Liver (tissue), 9 donors: ENCODE measurements around the gene SYK. TPM values are rescaled to one million over a fixed set of nuclear protein-coding genes. Genes with fewer than 3 reads are reported as not detected.

Experiments used
- DNase-seq: peaks from one replicate; pipeline ENCODE4 v3.0.0-alpha.2; 2017; ENCODE audit warnings: low spot score
- H3K27ac ChIP-seq, 2 donors: one replicate each; pipeline ENCODE4 v1.7.0; 2013; ENCODE audit warnings: inconsistent platforms in 2 of 2, low read length in 2 of 2, control low read depth in 1 of 2, low read depth in 1 of 2, mild to moderate bottlenecking in 1 of 2
- H3K27me3 ChIP-seq, 4 donors: one replicate each; pipeline versions ENCODE4 v1.6.1 to v1.7.0; 2013; ENCODE audit warnings: low read length in 3 of 4, inconsistent platforms in 1 of 4, mild to moderate bottlenecking in 1 of 4, moderate library complexity in 1 of 4; ENCODE audit not compliant: control insufficient read depth in 4 of 4, insufficient read depth in 4 of 4
- H3K36me3 ChIP-seq, 4 donors: one replicate each; pipeline versions ENCODE4 v1.6.1 to v1.7.0; 2013; ENCODE audit warnings: low read length in 3 of 4, mild to moderate bottlenecking in 3 of 4, low read depth in 1 of 4, moderate library complexity in 1 of 4; ENCODE audit not compliant: control insufficient read depth in 4 of 4, insufficient read depth in 3 of 4
- H3K4me1 ChIP-seq, 4 donors: one replicate each; pipeline versions ENCODE4 v1.6.1 to v1.7.0; 2013; ENCODE audit warnings: low read length in 3 of 4, mild to moderate bottlenecking in 3 of 4, moderate library complexity in 1 of 4; ENCODE audit not compliant: control insufficient read depth in 4 of 4, insufficient read depth in 4 of 4
- H3K4me3 ChIP-seq, 3 donors: one replicate each; pipeline versions ENCODE4 v1.6.1 to v1.7.0; 2013; ENCODE audit warnings: low read length in 3 of 3, control low read depth in 1 of 3, low read depth in 1 of 3, mild to moderate bottlenecking in 1 of 3
- H3K9ac ChIP-seq, 2 donors: one replicate each; pipeline ENCODE4 v1.7.0; 2013; ENCODE audit warnings: low read length in 2 of 2, mild to moderate bottlenecking in 2 of 2, moderate library complexity in 2 of 2, control low read depth in 1 of 2, low read depth in 1 of 2
- H3K9me3 ChIP-seq, 4 donors: one replicate each; pipeline versions ENCODE4 v1.6.1 to v1.7.0; 2013; ENCODE audit warnings: low read length in 3 of 4; ENCODE audit not compliant: control insufficient read depth in 4 of 4
- EGR1 ChIP-seq, 2 donors: IDR thresholded peaks; 2 replicates each; pipeline ENCODE4 v1.6.1; 2016 to 2018; ENCODE audit warnings: antibody characterized with exemption in 2 of 2, low read depth in 2 of 2
- GABPA ChIP-seq, 2 donors: IDR thresholded peaks in 1 of 2; conservative IDR thresholded peaks in 1 of 2; 2 replicates each; pipeline ENCODE4 v1.6.1; 2016; ENCODE audit warnings: antibody characterized with exemption in 2 of 2, mild to moderate bottlenecking in 1 of 2, moderate library complexity in 1 of 2
- JUND ChIP-seq, 2 donors: IDR thresholded peaks; 2 replicates each; pipeline ENCODE4 v1.6.1; 2016; ENCODE audit warnings: antibody characterized with exemption in 2 of 2
- NR2F2 ChIP-seq: IDR thresholded peaks from 2 replicates; pipeline ENCODE4 v1.6.1; 2016; ENCODE audit warnings: antibody characterized with exemption
- RAD21 ChIP-seq, 2 donors: IDR thresholded peaks; 2 replicates each; pipeline ENCODE4 v1.6.1; 2016; ENCODE audit warnings: antibody characterized with exemption in 2 of 2, mild to moderate bottlenecking in 2 of 2
- TAF1 ChIP-seq: conservative IDR thresholded peaks from 2 replicates; pipeline ENCODE4 v1.6.1; 2016; ENCODE audit warnings: antibody characterized with exemption, mild to moderate bottlenecking
- YY1 ChIP-seq: IDR thresholded peaks from 2 replicates; pipeline ENCODE4 v1.6.1; 2016; ENCODE audit warnings: antibody characterized with exemption, mild to moderate bottlenecking
- WGBS: extraction: QIAGEN DNeasy Blood & Tissue Kit; methylation state at CpG from one replicate; pipeline ENCODE4 v1.1.7; 2013; 5-methylcytosine and 5-hydroxymethylcytosine counted together
- polyA plus RNA-seq, 2 donors: library from polyadenylated mRNA; stranded (reverse) in 1 of 2; unstranded in 1 of 2; fragments of 200-250 nt in 1 of 2; fragments of >200 nt in 1 of 2; fragmentation: Nextera tagmentation in 1 of 2; extraction: Ambion mirVana in 1 of 2; gene quantifications; one replicate each; pipeline versions ENCODE4 v1.2.1 to v1.2.3, GENCODE V29; 2013 to 2015
- total RNA-seq, 2 donors: library from RNA; depleted of rRNA; stranded (reverse); fragments of >200 nt; gene quantifications; one replicate each; pipeline ENCODE4 v1.2.3, GENCODE V29; 2014
- TF ChIP-seq, protein P1 (sequence below): fragments of 150-350 bp; IDR thresholded peaks from 2 replicates; pipeline ENCODE4 v1.5.1; 2017; ENCODE audit warnings: improper control_type of control experiment, low read depth, low read length; ENCODE audit not compliant: missing input control
- TF ChIP-seq, protein P2 (sequence below): IDR thresholded peaks from 2 replicates; pipeline ENCODE4 v1.6.1; 2016; ENCODE audit warnings: antibody characterized with exemption, mild to moderate bottlenecking
- TF ChIP-seq, protein P3 (sequence below): IDR thresholded peaks from 2 replicates; pipeline ENCODE4 v1.6.1; 2016; ENCODE audit warnings: antibody characterized with exemption
- donor health status: healthy.
- donor health status: healthy.
- donor health status: healthy.
- donor health status: healthy.
- donor health status: healthy.

The SYK gene
- total and polyA plus RNA-seq, 4 donors = 2.0 to 15.4 (median 4.1) TPM

DNA sequence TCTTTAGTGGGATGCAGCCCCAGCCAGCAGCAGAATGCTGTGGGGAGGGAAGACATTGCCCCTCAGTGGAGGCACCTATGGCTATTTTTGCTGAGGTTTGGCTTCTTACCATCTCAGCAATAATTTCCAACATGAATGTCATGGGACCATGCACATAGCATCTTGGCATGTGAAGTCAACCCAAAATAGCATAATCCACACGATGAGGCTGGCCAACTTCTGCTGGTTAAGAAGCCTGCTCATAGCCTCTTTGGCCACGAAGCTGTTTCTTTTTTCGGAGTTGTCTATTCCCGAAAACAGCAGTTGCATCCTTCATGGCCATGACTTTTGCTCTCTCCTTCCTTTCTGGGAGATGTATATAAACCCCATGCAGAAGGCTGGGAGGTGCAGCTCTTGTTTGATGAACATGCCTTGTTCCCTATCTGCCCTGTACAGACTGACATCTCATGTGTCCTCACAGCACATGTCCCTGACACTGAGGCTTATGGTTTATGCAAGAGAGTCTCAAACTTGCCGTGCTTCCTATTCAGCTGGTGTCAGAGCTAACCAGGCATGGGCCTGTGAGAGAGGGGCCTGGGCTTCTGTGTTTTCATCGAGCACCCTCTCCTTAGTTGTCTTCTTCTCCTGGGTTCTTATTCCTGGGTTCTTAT is 45.3 kb downstream of the SYK start:
- Histone ChIP-seq H3K4me1 (no peaks in the 10 kb centered on the region), H3K4me3 (no peak overlapping the region), H3K27me3 (no peaks in the 10 kb centered on the region), H3K9ac (no peak overlapping the region), H3K9me3 (no peaks in the 10 kb centered on the region), H3K27ac (no peak overlapping the region), H3K36me3 (peaks cover 0 to 2% (median under 1%) of the 10 kb centered on the region in 4 donors)
- TF ChIP-seq GABPA (IDR thresholded peaks at IDR 0.05 in 1 of 2, conservative IDR thresholded peaks at IDR 0.05 in 1 of 2) (no peak), YY1 (no peak), JUND (IDR thresholded peaks at IDR 0.05) (no peak)
- peak; percentile 2 for DNase-seq
- WGBS = 82% methylated on average over 6 of the region's 6 CpGs

DNA sequence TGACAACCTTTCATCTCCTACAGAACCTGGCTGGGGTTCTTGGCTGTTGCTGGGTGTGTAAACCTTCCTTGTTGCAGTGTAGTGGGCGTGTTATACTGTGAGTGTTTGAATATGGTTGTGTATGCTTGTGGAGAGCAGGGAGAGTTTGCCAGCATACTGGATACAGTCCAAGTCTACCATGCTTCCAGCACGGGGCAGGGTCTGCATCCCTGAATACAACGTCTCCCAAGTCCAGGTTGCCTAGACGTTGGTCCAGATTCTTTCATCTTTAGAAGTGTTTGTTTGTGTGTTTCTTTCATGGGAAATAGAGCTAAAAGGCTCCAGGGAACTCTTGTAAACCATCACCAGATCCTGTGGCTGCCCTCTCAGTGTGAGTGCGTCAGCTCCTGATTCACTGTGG is 46.4 kb downstream of the SYK start:
- 79% methylated on average over 5 of the region's 5 CpGs for WGBS
- H3K36me3 ChIP-seq = peaks cover 0 to 2% (median under 1%) of the 10 kb centered on the region in 4 donors
- H3K4me3 ChIP-seq = no peak overlapping the region
- H3K9me3 ChIP-seq = no peaks in the 10 kb centered on the region
- TF ChIP-seq RAD21 (IDR thresholded peaks at IDR 0.05) = no peak
- no peak for TF ChIP-seq TAF1
- TF ChIP-seq, protein P1, sequence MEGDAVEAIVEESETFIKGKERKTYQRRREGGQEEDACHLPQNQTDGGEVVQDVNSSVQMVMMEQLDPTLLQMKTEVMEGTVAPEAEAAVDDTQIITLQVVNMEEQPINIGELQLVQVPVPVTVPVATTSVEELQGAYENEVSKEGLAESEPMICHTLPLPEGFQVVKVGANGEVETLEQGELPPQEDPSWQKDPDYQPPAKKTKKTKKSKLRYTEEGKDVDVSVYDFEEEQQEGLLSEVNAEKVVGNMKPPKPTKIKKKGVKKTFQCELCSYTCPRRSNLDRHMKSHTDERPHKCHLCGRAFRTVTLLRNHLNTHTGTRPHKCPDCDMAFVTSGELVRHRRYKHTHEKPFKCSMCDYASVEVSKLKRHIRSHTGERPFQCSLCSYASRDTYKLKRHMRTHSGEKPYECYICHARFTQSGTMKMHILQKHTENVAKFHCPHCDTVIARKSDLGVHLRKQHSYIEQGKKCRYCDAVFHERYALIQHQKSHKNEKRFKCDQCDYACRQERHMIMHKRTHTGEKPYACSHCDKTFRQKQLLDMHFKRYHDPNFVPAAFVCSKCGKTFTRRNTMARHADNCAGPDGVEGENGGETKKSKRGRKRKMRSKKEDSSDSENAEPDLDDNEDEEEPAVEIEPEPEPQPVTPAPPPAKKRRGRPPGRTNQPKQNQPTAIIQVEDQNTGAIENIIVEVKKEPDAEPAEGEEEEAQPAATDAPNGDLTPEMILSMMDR = no peak
- TF ChIP-seq YY1 = no peak
- TF ChIP-seq, protein P2, sequence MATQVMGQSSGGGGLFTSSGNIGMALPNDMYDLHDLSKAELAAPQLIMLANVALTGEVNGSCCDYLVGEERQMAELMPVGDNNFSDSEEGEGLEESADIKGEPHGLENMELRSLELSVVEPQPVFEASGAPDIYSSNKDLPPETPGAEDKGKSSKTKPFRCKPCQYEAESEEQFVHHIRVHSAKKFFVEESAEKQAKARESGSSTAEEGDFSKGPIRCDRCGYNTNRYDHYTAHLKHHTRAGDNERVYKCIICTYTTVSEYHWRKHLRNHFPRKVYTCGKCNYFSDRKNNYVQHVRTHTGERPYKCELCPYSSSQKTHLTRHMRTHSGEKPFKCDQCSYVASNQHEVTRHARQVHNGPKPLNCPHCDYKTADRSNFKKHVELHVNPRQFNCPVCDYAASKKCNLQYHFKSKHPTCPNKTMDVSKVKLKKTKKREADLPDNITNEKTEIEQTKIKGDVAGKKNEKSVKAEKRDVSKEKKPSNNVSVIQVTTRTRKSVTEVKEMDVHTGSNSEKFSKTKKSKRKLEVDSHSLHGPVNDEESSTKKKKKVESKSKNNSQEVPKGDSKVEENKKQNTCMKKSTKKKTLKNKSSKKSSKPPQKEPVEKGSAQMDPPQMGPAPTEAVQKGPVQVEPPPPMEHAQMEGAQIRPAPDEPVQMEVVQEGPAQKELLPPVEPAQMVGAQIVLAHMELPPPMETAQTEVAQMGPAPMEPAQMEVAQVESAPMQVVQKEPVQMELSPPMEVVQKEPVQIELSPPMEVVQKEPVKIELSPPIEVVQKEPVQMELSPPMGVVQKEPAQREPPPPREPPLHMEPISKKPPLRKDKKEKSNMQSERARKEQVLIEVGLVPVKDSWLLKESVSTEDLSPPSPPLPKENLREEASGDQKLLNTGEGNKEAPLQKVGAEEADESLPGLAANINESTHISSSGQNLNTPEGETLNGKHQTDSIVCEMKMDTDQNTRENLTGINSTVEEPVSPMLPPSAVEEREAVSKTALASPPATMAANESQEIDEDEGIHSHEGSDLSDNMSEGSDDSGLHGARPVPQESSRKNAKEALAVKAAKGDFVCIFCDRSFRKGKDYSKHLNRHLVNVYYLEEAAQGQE = no peak
- no peak for TF ChIP-seq EGR1 (IDR thresholded peaks at IDR 0.05; ENCODE audit: low read depth in 2 of 2)
- peak; percentile 10 for DNase-seq
- H3K27me3 ChIP-seq = no peaks in the 10 kb centered on the region
- H3K4me1 ChIP-seq = no peaks in the 10 kb centered on the region
- H3K9ac ChIP-seq = no peak overlapping the region
- H3K27ac ChIP-seq = no peak overlapping the region

DNA sequence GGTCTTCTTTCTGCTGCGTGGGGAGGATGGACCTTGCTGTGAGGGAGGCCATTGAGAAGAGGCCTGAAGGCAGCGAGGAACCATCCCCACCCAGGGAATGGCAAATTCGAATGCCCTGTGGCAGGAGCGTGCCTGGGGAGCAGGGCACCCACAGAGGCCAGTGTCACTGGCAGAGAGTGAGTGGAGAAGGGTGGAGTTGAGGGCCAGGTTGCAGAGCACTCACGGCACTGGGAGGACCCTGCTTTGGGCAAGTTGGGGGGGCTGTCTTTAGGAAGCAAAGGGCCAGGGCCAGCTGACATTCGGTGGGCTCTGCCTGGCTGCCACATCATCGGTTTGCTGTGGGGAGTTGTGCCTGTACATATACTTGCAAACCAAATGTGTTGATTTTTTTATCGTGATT is 47.2 kb downstream of the SYK start:
- Histone ChIP-seq H3K36me3 (peaks cover 0 to 2% (median under 1%) of the 10 kb centered on the region in 4 donors), H3K9ac (no peak overlapping the region)

More for the DNA sequence above, 47.2 kb downstream of the SYK start:
- DNase-seq = peak; percentile 9
- no peaks in the 10 kb centered on the region for H3K4me1 ChIP-seq
- 86% methylated on average over 8 of the region's 8 CpGs for WGBS
- no peak overlapping the region for H3K4me3 ChIP-seq
- H3K27me3 ChIP-seq = no peaks in the 10 kb centered on the region
- no peaks in the 10 kb centered on the region for H3K9me3 ChIP-seq
- TF ChIP-seq NR2F2 = no peak
- TF ChIP-seq, protein P3, sequence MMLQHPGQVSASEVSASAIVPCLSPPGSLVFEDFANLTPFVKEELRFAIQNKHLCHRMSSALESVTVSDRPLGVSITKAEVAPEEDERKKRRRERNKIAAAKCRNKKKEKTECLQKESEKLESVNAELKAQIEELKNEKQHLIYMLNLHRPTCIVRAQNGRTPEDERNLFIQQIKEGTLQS = no peak
- H3K27ac ChIP-seq = no peak overlapping the region
